C1 segment of cervical spinal cord (tissue), 14 donors: Measurements from ENCODE around the gene ARMC9.
"Not testable (repeated sequence)": the region's sequence is repeated elsewhere in the genome, so short reads cannot be mapped to it uniquely, and the experiment has no call there.

ENCODE experiments used
- DNase-seq, 14 donors: peaks; one replicate each; lab custom pipeline; 2025; lab: John Stamatoyannopoulos, UW

The ARMC9 gene

DNA sequence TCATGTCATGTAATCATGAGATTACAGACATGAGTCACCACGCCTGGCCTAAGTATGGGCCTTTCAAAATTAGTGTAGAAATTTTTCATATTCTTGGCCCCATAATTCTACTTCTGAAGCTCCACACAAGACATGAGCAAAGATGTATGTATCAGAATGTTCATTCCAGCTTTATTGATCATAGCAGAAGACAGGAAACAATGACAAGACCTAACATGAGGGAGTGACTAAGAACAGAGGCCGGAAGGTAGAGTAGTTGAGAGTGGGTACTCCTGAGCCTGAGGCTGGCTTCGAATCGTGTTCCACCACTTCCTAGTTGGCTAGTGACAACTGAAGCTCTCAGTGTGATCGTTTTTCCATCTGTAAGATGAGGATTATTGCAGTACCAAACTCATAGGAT is 89.3 kb downstream of the ARMC9 start:
- DNase-seq: no peak

DNA sequence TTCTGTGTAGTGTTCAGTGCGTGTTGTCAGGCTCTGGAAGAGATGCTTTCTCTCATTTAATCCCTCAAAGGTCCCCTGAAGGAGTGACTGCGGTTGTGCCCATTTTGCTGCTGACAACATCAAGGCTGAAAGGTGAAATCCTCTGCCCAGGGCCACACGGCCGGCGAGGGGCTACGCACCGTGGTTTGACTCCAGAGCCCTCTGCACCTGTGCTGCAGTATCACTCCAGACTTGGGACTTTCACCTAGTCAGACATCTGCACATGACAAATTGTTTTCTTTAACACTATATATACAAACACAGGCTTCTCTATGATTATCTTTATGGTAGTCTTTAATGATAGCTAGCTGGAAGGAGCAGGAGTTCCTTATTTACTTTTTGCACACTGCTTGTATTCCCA is 90.2 kb downstream of the ARMC9 start:
- no peak for DNase-seq

DNA sequence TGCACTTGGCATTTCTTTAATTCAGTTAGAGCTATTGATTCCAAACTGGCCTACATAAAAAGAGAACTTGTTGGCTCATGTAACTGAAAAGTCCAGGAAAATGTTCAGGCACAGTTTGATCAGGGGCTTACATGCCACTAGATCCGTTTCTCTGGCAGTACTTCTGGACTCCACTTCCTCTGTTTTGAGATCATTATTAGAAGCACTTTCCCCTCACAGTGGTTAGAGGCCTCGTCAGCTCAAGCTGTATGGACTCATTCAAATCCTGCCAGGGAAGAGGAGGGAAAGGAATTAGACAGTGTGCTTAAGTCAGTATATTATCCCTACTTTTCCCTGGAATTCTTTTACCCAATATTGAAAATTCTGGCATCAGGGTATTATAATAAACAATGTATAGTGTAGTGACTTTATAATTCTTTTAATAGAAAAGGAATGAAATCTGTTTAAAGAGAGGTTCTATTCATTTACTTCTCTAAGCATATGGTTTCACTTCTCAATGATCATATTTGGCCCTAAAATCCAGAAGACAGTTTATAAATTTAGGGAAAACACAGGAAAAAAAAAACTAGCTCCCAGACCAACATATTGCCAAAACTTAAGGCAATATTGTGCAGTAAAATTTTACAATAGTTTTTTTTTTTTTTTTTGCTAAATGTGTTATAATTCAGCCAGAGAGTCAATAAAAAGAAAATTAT is 92.0 kb downstream of the ARMC9 start:
- no peak for DNase-seq

- no peak for DNase-seq
These were observed 94.2 kb downstream of the ARMC9 start for GRCh38 chr2:231292472-231293134.

GRCh38 chr2:231293163-231293562 is 94.7 kb downstream of the ARMC9 start:
- no peak for DNase-seq

GRCh38 chr2:231294116-231294515 is 95.7 kb downstream of the ARMC9 start:
- DNase-seq: no peak

- DNase-seq: no peak
These were observed 96.3 kb downstream of the ARMC9 start for GRCh38 chr2:231294571-231295362.

- DNase-seq: no peak
These were observed 96.9 kb downstream of the ARMC9 start for GRCh38 chr2:231295363-231295655.

GRCh38 chr2:231296401-231296974 is 98.1 kb downstream of the ARMC9 start:
- no peak for DNase-seq

GRCh38 chr2:231297108-231297908 is 98.9 kb downstream of the ARMC9 start:
- DNase-seq: peak in 12 of 14 donors; percentile 9 to 54 (median 38)

DNA sequence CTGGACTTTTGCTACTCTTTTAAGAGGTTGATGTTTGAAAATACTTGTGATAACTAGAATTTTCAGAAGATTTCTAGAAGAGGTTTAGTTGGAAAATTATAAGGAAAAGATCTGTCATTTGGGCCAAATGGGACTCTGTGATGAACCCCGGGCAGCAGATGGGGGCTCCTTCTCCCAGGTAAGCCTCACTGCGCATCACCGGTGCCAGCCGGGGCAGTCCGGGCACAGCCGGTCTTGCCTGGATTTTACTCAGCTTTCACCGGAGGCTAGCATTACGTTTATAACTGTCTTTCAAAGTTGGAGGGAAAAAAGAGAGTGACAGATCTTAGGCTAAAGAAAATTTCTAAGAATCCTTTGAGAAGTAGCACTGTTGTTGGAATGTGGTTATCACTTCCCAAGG is 99.7 kb downstream of the ARMC9 start:
- DNase-seq: no peak

- peak in 2 of 14 donors; percentile 23 to 27 for DNase-seq
These were observed 100.8 kb downstream of the ARMC9 start for GRCh38 chr2:231299267-231299666.

DNA sequence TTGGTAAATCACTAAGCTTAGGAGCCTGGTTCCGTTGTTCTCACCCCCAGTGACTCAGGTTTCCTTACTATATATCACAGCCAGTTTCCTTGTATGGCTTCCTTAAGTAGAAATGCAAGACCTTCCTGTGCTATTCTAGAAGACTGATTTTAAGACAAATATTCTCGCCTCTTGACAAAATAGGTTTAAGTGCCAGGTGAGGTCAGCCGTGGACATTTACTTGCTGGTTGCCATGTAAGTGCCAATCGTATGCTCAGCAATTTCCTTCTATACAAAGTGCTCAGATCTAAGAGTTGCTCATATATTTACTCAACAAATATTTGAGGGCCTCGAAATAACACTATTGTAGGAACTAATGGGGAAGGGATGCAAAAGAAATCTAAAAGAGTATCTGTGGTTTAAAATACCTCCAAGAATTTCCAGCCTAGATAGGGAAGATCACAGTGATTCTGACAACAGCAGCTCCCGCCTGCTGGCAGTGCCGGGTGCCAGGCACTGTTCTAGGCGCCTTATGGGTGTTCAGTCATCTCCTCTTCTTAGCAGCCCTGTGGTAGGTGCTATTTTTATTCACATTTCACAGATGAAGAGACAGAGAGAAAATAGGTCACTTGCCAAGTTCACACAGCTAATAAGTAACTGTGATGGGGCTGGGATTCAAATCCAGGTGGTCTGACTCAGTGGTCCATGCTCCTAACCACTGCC is 101.7 kb downstream of the ARMC9 start:
- DNase-seq: no peak

DNA sequence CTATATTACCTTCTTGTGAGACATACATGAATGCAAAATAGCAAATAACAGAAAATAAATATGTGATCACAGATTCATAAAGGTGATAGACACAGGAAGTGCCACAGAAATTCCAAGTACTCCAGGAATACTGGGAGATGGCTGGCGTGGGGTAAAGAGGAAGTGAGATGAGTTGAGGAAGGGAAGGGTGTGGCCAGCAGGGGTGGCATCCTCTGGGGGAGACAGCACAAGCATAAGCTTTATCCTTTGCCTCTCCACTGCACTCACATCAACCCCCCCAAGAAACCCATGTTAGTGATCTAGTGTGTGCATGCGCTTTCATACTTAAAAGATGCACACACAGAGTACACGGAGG is 102.3 kb downstream of the ARMC9 start:
- DNase-seq: no peak

- not testable (repeated sequence) for DNase-seq
These were observed 105.8 kb downstream of the ARMC9 start for GRCh38 chr2:231304259-231304658.

DNA sequence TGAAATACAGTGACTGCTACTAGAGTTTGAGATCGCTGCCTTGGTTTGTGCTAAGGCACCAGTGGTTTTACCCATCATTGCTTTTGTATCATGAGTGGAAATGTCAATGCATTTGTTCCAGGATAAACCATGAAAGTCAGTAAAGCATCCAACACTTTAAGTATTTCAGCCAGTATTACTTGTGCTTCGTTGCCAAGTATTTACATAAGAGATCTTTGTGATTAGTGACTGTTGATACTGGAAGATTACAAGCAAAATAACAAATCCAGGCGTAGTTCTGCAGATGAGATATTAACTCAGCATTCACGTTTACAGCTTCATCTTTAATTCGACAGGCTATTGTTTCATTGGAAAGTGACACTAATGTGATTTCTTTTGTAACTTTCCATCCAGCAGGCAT is 106.8 kb downstream of the ARMC9 start:
- DNase-seq: no peak

DNA sequence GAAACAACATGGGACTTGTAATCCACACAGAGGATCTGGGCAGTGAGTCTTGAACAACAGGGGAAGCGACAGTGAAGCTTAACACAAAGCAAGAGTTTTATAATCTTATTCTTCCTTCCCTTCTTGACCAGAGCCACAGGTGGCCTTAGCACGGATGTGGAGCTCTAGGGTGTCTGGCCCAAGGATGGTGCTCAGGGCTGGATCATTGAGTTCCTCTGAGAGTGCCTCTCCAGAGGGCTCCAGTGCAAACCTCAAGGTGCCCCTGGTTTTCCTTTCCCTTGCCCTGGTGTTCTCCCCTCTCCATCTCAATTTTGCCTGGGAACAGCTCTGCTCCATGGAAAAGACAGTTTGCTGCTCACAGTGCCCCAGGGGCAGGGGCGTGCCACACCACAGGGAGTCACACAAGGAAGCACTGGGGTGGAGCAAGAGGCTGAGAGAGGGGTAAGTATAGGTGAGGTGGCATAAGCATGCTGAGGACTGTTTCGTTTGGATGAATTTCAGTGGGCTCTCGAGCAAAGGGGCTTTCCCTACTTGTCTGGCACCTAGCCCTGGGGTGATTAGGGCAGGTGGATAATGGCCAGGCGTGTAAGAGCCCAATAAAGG is 108.5 kb downstream of the ARMC9 start:
- no peak for DNase-seq

- DNase-seq: no peak
These were observed 109.8 kb downstream of the ARMC9 start for GRCh38 chr2:231308219-231308618.

DNA sequence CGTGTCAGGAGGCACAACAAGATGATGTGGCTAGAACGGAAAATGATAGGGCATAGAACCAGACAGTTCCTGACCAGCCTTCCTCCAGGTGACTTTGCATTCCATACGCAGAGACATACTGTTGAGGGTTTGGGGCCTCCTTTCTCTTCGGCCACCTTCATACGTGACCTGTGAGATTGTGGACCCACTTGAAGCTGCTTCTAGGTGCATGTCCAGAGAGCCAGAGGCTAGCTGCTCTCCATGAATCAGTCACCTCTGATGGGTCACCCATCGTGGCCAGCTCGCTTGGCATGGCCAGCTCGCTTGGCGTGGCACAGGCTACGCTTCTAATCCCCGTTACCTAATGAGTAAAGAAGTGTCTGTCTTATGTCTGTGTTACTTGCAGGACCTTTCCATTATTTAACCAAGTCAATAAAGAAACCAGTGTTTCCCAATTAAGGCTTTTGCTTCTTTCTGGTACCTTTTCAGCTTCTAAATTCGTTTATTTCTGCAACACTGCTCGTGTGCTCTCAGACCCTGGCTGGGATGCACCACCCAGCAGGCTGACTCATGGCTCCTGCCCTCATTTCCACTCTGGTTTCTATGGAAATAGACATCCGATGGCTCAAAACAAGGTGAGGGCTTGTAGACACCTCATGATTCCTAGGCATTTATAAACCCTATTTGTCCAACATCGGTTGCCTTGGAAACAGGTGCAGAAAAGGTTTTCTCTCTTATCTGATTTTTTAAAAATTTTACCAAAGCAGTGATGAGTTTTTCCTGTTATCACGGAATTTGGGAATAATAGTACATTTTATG is 110.4 kb downstream of the ARMC9 start:
- DNase-seq: peak in 2 of 14 donors; percentile 10 to 44

- DNase-seq: peak in 1 of 14 donors; percentile 33
These were observed 113.6 kb downstream of the ARMC9 start for GRCh38 chr2:231312066-231312465.
